Activated T-cell treated with anti-CD3 and anti-CD28 coated beads, Interleukin-2, amount 50 U/mL, for 72 hours (primary cell): ENCODE results near the gene NRG3. TPM values are rescaled to one million over a fixed set of nuclear protein-coding genes. Genes with fewer than 3 reads are reported as not detected.

Experiments used
- ATAC-seq, 2 donors: fragments of 150-1000 bp; cut with Tn5 transposase; replicated peaks in 1 of 2; 2 replicates each; pipeline ENCODE4 v1.10.0; 2021; ENCODE audit warnings: moderate library complexity in 2 of 2, mild to moderate bottlenecking in 1 of 2
- DNase-seq, 2 donors: peaks; one replicate each; pipeline ENCODE4 v3.0.0; 2021 to 2022; ENCODE audit warnings: mixed read lengths in 1 of 2
- H3K27ac Mint-ChIP-seq: one replicate; pipeline ENCODE4 v1.8.0; 2022; ENCODE audit warnings: mild to moderate bottlenecking, moderate library complexity, mixed read lengths
- H3K27me3 Mint-ChIP-seq: one replicate; pipeline ENCODE4 v1.8.0; 2022; ENCODE audit warnings: low read depth, mixed read lengths
- H3K36me3 Mint-ChIP-seq, 2 donors: one replicate each; pipeline ENCODE4 v1.8.0; 2022; ENCODE audit warnings: mixed read lengths in 2 of 2, mild to moderate bottlenecking in 1 of 2; ENCODE audit not compliant: insufficient read depth in 2 of 2
- H3K4me1 Mint-ChIP-seq: one replicate; pipeline ENCODE4 v1.8.0; 2022; ENCODE audit warnings: low read depth, mixed read lengths
- H3K4me3 Mint-ChIP-seq, 2 donors: one replicate each; pipeline ENCODE4 v1.8.0; 2022; ENCODE audit warnings: mild to moderate bottlenecking in 2 of 2, mixed read lengths in 2 of 2, moderate library complexity in 2 of 2
- H3K9me3 Mint-ChIP-seq, 2 donors: one replicate each; pipeline ENCODE4 v1.8.0; 2022; ENCODE audit warnings: mixed read lengths in 2 of 2
- total RNA-seq, 2 donors: library from RNA; stranded (reverse); gene quantifications; one replicate each; pipeline ENCODE4 v1.2.3, GENCODE V29; 2022

Gene NRG3
- total RNA-seq, 2 donors from 2014 or later = not detected

DNA sequence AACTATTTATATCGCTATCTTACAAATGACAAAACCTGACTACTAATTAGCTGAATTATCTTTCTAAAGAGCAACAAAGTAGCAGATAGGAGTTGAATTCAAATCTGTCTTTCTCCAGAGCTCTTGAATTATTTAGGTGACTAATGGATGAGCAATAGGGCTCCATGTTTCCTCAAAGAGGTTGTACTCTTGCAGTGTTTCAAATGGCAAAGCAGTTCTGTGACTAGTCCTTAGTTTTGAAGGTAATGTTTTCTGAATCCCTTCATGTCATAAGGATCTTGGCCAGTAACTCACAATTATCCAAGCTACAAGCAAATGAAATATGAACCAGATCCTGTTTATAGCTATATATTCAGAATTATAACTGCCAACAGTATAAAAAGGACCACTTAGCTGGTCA is 999.7 kb downstream of the NRG3 start:
- Mint-ChIP-seq H3K27ac (no peak overlapping the region), H3K27me3 (no peaks in the 10 kb centered on the region), H3K36me3 (no peaks in the 10 kb centered on the region), H3K9me3 (peaks cover 3% of the 10 kb centered on the region in 2 donors), H3K4me1 (no peaks in the 10 kb centered on the region), H3K4me3 (no peak overlapping the region)
- DNase-seq (no peak), ATAC-seq (no peak)

DNA sequence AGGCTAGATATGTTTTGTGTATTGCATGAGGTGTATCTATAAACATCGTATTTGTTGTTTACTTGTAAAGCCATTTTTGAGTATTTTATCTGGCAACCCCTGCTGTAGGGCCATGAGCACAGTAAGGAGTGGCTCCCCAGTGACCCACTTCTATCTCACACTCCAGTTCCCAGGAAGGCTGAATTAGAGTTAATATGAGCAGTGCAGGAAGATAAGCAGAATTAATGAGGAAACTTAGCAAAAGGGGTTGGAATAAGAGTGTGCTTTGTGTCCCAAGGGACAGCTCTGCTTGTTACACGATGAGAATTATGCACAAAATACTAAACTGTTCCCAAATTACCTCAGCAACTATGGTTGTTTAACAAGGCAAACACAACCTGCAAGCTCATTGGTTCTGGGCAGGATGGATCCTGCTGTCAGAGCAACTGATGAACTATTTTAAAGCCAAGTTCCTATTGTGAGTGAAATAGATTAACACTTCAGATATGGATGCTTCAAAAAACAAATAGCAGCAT is 1005.8 kb downstream of the NRG3 start:
- Mint-ChIP-seq H3K36me3 (no peaks in the 10 kb centered on the region), H3K27ac (no peak overlapping the region), H3K4me3 (no peak overlapping the region), H3K9me3 (peaks cover 4 to 10% of the 10 kb centered on the region in 2 donors), H3K4me1 (no peaks in the 10 kb centered on the region), H3K27me3 (no peaks in the 10 kb centered on the region)
- DNase-seq (no peak), ATAC-seq (no peak)

DNA sequence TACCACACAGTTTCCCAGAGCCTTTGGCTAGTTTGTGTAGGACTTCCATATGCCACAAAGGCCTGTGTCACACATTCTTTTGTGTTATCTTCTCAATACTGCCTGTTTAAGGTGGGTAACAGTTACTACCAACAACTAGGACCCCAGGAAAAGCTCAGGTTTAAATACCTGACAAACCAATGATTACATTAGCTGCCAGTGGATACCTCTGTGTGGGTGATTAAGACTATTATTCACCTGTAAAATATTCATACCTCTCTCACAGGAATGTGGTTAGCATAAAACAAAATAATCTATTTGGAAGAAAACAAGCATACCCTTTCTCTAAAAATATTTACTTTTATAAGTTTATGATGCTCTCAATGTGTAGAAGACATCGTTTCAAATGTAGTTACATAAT is 1007.7 kb downstream of the NRG3 start:
- Mint-ChIP-seq H3K4me1 (no peaks in the 10 kb centered on the region), H3K9me3 (peaks cover 3 to 11% of the 10 kb centered on the region in 2 donors), H3K36me3 (no peaks in the 10 kb centered on the region), H3K27me3 (no peaks in the 10 kb centered on the region), H3K4me3 (no peak overlapping the region), H3K27ac (no peak overlapping the region)
- ATAC-seq (no peak), DNase-seq (no peak)

DNA sequence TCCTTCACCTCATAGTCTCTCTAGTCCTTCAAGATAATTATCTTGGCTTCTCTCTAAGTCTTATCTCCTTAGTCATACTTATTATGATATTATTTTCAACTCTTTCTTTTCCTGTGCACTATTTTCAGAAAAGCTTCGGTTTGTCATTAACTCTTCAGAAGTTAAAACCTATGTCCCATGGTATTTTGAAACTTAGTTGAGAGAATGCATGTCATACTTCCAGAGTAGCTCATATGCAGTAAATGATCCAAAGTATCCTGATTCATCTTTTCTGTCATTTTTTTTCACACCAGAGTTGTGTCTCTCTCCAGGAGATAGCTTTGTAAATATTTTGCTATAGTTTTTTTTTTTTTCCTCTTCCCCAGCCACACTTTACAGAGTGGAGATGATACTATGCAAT is 1008.6 kb downstream of the NRG3 start:
- Mint-ChIP-seq H3K4me3 (no peak overlapping the region), H3K36me3 (no peaks in the 10 kb centered on the region), H3K27me3 (no peaks in the 10 kb centered on the region), H3K27ac (no peak overlapping the region), H3K9me3 (peaks cover 4 to 10% of the 10 kb centered on the region in 2 donors), H3K4me1 (no peaks in the 10 kb centered on the region)
- DNase-seq = no peak
- ATAC-seq = no peak

DNA sequence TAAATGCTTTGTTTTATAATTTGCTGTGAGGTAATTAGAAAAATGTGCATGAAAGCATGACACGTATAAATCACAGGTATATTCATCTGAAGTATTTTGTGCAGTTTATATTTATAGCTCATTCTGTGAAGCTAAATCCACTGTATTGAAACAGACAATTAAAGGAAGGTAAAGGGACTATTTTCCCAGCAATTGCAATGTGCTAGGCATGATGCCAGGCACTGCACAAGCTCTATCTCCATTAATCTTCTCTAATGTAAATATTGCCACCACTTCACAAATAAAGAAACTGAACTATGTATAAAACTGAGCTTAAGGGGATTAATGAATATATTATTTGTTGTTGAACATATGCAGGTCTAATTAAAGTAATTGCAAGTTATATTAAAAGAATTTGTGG is 1012.5 kb downstream of the NRG3 start:
- Mint-ChIP-seq H3K9me3 (peaks cover 6 to 8% of the 10 kb centered on the region in 2 donors), H3K27me3 (no peaks in the 10 kb centered on the region), H3K4me1 (no peaks in the 10 kb centered on the region), H3K27ac (no peak overlapping the region), H3K36me3 (no peaks in the 10 kb centered on the region), H3K4me3 (no peak overlapping the region)
- DNase-seq (no peak), ATAC-seq (no peak)

DNA sequence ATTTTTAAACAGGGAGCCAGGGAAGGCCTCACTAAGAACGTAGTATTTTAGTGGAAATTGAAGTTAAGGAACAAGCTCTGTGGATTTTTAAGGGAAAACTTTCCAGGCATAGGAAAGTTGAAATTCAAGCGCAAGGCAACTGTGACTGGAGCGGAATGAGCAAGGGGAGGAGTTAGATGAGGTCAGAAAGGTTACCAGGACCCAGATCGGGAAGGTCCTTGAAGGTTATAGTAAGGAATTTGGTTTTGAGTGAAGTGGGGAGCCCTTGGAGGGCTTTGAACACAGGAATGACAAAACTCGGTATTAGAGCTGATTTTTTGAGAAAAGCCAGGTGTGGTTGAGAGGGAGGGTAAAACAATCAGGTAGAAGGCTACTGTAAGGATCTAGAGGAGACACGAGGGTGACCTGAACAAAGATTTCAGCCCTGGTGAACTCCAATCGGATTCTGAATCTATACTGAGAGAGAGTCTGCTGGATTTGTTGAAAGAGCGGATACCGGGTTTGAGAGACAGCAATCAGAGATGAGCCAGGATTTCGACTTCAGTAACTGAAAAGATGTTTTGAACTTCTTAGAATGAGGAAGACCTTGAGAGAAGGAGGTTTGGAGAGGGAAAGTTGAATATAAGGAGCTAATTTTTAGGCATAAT is 1013.9 kb downstream of the NRG3 start:
- no peaks in the 10 kb centered on the region for H3K4me1 Mint-ChIP-seq
- DNase-seq = no peak
- no peak overlapping the region for H3K27ac Mint-ChIP-seq
- no peaks in the 10 kb centered on the region for H3K27me3 Mint-ChIP-seq
- ATAC-seq = no peak
- H3K9me3 Mint-ChIP-seq = peaks cover 6 to 8% of the 10 kb centered on the region in 2 donors
- no peaks in the 10 kb centered on the region for H3K36me3 Mint-ChIP-seq
- no peak overlapping the region for H3K4me3 Mint-ChIP-seq

DNA sequence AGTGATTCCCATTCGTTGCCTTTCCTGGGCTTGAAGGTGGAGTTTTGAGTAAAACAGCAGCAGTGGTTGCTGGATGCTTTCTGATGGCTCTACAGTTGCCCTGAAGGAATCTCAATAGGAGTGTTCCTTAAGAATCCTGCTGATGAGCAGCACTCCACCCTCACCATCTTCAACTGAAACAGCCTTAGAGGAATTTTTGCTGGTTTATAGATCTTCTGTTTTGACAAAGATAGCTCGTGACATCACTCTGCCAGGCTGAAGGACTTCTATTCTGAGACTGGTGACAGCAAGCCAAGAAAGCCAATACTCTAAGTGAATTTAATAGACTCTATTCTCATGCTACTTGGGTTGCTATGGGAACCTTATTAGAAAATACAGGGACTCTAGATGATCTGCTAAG is 1014.7 kb downstream of the NRG3 start:
- Mint-ChIP-seq H3K4me1 (no peaks in the 10 kb centered on the region), H3K4me3 (no peak overlapping the region), H3K27ac (no peak overlapping the region), H3K36me3 (no peaks in the 10 kb centered on the region), H3K27me3 (no peaks in the 10 kb centered on the region), H3K9me3 (peaks cover 6 to 8% of the 10 kb centered on the region in 2 donors)
- DNase-seq = no peak
- ATAC-seq = no peak

DNA sequence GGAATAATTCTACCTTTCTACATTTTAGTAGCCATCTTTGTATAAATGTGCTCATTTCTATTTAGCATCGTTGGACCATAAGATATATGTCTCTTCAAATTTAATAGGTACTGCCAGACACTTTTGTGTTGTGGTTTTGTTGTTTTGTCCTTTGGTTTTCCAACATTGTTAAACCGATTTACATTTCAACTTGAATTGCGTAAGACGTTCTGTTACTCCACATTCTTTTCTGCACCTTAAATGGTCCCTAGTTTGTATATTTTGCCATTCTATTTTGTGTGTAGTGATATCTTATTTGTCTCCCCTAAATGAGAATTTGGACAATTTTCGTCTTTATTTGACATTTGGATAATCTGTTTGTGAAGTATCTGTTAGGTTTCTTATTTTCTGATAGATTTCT is 1015.6 kb downstream of the NRG3 start:
- H3K9me3 Mint-ChIP-seq = peaks cover 6 to 8% of the 10 kb centered on the region in 2 donors
- DNase-seq (no peak), ATAC-seq (no peak)
- no peaks in the 10 kb centered on the region for H3K4me1 Mint-ChIP-seq
- H3K36me3 Mint-ChIP-seq = no peaks in the 10 kb centered on the region
- no peak overlapping the region for H3K27ac Mint-ChIP-seq
- no peak overlapping the region for H3K4me3 Mint-ChIP-seq
- H3K27me3 Mint-ChIP-seq = no peaks in the 10 kb centered on the region

DNA sequence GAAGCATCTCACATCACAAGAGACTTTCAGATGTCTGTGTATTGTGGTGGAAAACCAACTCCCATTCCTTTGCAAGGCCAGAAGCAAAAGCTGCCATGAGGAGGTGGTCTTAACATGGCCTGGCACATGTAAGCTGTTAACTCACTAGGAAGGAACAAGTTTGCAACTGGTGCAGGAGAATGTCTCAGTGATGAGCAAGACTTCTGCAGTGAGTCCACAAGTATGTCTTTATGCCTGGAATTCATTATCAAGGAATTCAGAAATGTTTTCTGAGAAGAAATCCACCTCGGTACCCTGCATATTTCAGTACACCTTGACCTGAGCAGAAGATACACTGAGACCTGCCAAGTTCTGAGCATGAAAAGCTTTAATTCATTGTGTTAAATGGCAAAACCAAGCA is 1033.1 kb downstream of the NRG3 start:
- ATAC-seq (no peak), DNase-seq (no peak)
- H3K4me3 Mint-ChIP-seq = no peak overlapping the region
- peaks cover 0 to 1% of the 10 kb centered on the region in 2 donors for H3K9me3 Mint-ChIP-seq
- no peaks in the 10 kb centered on the region for H3K27me3 Mint-ChIP-seq
- no peaks in the 10 kb centered on the region for H3K4me1 Mint-ChIP-seq
- H3K27ac Mint-ChIP-seq = no peak overlapping the region
- H3K36me3 Mint-ChIP-seq = no peaks in the 10 kb centered on the region

DNA sequence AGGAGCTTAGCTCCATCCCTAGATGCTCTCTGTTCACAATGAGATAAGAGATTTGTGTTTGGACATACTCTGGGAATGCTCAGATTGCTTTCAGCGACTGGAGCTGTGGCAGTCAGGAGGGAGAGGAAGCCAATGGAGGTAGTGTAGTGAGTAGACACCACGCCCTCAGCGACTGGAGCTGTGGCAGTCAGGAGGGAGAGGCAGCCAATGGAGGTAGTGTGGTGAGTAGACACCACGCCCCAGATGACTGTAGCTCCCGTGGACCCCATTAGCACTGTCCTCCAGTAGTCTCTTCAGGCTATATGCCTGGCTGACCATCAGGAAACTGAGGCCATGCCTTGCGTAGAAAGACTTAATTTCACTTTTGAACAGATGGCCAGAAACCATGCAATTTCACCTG is 1033.8 kb downstream of the NRG3 start:
- DNase-seq (no peak), ATAC-seq (no peak)
- no peaks in the 10 kb centered on the region for H3K4me1 Mint-ChIP-seq
- H3K36me3 Mint-ChIP-seq = no peaks in the 10 kb centered on the region
- peaks cover 0 to 1% of the 10 kb centered on the region in 2 donors for H3K9me3 Mint-ChIP-seq
- H3K27ac Mint-ChIP-seq = no peak overlapping the region
- H3K4me3 Mint-ChIP-seq = no peak overlapping the region
- H3K27me3 Mint-ChIP-seq = no peaks in the 10 kb centered on the region

DNA sequence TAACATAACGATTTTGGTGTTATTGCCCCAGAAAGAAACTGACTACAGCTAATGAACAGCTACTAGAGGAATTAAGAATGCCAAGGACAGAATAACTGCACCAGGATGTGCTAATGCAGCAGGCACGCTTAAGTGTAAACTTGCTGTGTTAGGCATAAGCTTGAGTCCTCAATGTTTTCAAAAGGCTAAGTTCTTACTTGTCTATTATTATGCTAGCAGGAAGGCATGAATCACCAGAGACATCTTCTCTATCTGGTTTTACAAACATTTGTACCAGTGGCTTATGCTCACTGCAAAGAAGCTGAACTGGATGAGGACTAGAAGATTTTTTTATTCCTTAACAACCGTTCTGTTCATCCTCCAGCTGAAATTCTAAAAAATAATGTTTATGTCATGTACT is 1035.3 kb downstream of the NRG3 start:
- Mint-ChIP-seq H3K4me1 (no peaks in the 10 kb centered on the region), H3K27me3 (no peaks in the 10 kb centered on the region), H3K4me3 (no peak overlapping the region), H3K9me3 (peaks cover 0 to 1% of the 10 kb centered on the region in 2 donors), H3K36me3 (no peaks in the 10 kb centered on the region), H3K27ac (no peak overlapping the region)
- ATAC-seq (no peak), DNase-seq (no peak)

DNA sequence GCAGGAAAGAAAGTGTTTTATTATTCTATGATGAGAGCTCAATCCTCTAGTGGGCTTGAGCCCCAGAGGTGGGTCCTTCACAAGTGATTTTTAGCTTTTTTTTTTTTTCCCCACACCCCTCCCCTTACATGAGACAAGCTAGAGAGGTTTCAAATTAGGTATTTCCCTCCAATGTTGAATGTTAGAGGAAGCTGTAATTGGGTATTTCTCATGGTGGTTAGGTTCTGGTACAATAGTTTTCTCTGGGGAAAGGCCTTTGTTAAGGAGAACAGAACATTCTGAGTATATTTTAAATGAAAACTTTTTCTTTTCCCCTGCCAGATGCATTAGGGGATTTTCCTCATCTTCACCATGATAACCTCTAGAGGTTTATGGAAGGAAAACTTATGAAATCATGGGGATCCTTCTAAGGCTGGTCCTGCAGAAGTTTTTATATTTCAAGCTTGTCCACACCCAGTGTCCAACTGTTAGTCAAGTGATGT is 1039.7 kb downstream of the NRG3 start:
- Mint-ChIP-seq H3K36me3 (no peaks in the 10 kb centered on the region), H3K9me3 (peaks cover 0 to 1% of the 10 kb centered on the region in 2 donors), H3K27me3 (no peaks in the 10 kb centered on the region), H3K27ac (no peak overlapping the region), H3K4me3 (no peak overlapping the region), H3K4me1 (no peaks in the 10 kb centered on the region)
- no peak for ATAC-seq
- no peak for DNase-seq

DNA sequence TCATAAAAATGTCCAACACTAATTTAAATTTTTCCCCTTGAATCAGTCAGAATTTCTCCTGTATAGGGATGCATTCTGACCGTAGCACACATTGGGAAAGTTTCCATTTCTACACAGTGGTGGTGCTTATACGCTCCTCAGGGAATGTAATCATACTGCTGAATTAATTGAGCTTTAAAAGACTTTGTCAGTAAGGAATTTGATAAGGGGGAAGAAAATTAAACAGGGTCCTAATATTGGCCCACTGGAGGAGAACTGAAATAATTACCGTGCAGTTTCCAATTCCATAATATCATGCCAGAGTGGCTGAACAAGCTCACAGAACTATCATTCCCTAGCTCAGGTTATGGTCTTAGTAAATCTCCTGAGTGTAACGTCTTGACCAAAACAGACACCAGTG is 1041.9 kb downstream of the NRG3 start:
- ATAC-seq (no peak), DNase-seq (no peak)
- H3K27ac Mint-ChIP-seq = no peak overlapping the region
- no peaks in the 10 kb centered on the region for H3K27me3 Mint-ChIP-seq
- no peak overlapping the region for H3K4me3 Mint-ChIP-seq
- H3K9me3 Mint-ChIP-seq = peaks cover 1% of the 10 kb centered on the region in 2 donors
- no peaks in the 10 kb centered on the region for H3K36me3 Mint-ChIP-seq
- no peaks in the 10 kb centered on the region for H3K4me1 Mint-ChIP-seq

DNA sequence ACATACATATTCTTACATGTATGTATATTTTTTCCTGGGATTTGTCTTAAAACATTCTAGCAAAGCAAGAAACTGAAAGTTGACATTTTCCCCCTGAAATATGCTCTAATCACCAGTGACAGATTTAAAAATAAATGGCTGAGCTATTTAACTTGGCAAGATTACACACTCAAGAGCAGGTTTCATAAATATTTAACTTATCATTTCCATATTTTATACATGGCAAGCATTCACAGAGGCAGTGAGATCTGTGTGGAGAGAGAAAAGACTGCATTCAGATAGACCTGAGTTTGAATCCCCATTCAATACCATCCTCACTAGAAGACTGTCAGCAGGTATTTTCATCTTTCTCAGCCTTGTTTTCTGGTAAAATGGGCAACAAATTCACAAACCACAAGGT is 1043.0 kb downstream of the NRG3 start:
- H3K9me3 Mint-ChIP-seq = peaks cover under 1 to 5% of the 10 kb centered on the region in 2 donors
- ATAC-seq = no peak
- no peak overlapping the region for H3K4me3 Mint-ChIP-seq

More for the DNA sequence above, 1043.0 kb downstream of the NRG3 start:
- Mint-ChIP-seq H3K36me3 (no peaks in the 10 kb centered on the region), H3K27me3 (no peaks in the 10 kb centered on the region), H3K27ac (no peak overlapping the region), H3K4me1 (no peaks in the 10 kb centered on the region)
- no peak for DNase-seq
